NCI-H146 (cell line): ENCODE data around the gene MAPK1IP1L.

Experiments
- DNase-seq: peaks from one replicate; lab custom pipeline; 2025; lab: John Stamatoyannopoulos, UW

Gene MAPK1IP1L

GRCh38 chr14:55097881-55098560, 46.6 kb downstream of the MAPK1IP1L start:
- no peak for DNase-seq

- DNase-seq, result no peak
These were observed 47.1 kb downstream of the MAPK1IP1L start for GRCh38 chr14:55098561-55098898.

GRCh38 chr14:55099756-55100155, 48.3 kb downstream of the MAPK1IP1L start:
- DNase-seq, result no peak

- no peak for DNase-seq
These were observed 50.3 kb downstream of the MAPK1IP1L start for GRCh38 chr14:55101698-55102097.

GRCh38 chr14:55102141-55102621, 50.7 kb downstream of the MAPK1IP1L start:
- DNase-seq, result peak; percentile 74

- DNase-seq, result no peak
These were observed 51.7 kb downstream of the MAPK1IP1L start for GRCh38 chr14:55103005-55103640.

GRCh38 chr14:55103971-55104954, 52.8 kb downstream of the MAPK1IP1L start:
- no peak for DNase-seq

- DNase-seq, result no peak
These were observed 54.5 kb downstream of the MAPK1IP1L start for GRCh38 chr14:55105991-55106390.

- no peak for DNase-seq
These were observed 56.5 kb downstream of the MAPK1IP1L start for GRCh38 chr14:55107766-55108554.

GRCh38 chr14:55109836-55110235, 58.4 kb downstream of the MAPK1IP1L start:
- no peak for DNase-seq

GRCh38 chr14:55111122-55111708, 59.8 kb downstream of the MAPK1IP1L start:
- DNase-seq, result no peak

- no peak for DNase-seq
These were observed 63.3 kb downstream of the MAPK1IP1L start for GRCh38 chr14:55114720-55115119.

- DNase-seq, result no peak
These were observed 64.0 kb downstream of the MAPK1IP1L start for GRCh38 chr14:55115460-55115859.

- DNase-seq, result no peak
These were observed 64.4 kb downstream of the MAPK1IP1L start for GRCh38 chr14:55115861-55116245.

- DNase-seq, result no peak
These were observed 65.0 kb downstream of the MAPK1IP1L start for GRCh38 chr14:55116246-55117030.

GRCh38 chr14:55117803-55118441, 66.5 kb downstream of the MAPK1IP1L start:
- no peak for DNase-seq

GRCh38 chr14:55118761-55119160, 67.3 kb downstream of the MAPK1IP1L start:
- DNase-seq, result no peak
